Mesenchymal stem cell (in vitro differentiated cells and primary cell): ENCODE measurements around the gene TOLLIP.

ENCODE experiments used
- DNase-seq: peaks from one replicate; pipeline ENCODE4 v3.0.0-alpha.2; 2013
- H2AFZ ChIP-seq: one replicate; pipeline ENCODE4 v1.6.1; 2013; ENCODE audit warnings: low read depth, mild to moderate bottlenecking, control low read depth, inconsistent platforms, low read length, moderate library complexity
- H2AK5ac ChIP-seq: 2 replicates; pipeline ENCODE4 v1.6.1; 2013; ENCODE audit warnings: low read length, moderate library complexity, mild to moderate bottlenecking, inconsistent platforms; ENCODE audit not compliant: severe bottlenecking
- H2BK120ac ChIP-seq: one replicate; pipeline ENCODE4 v1.6.1; 2013; ENCODE audit warnings: low read depth, mild to moderate bottlenecking, inconsistent platforms, low read length, moderate library complexity
- H2BK12ac ChIP-seq, 2 experiments: one replicate each; pipeline ENCODE4 v1.6.1; 2013; ENCODE audit warnings: inconsistent platforms in 2 of 2, low read length in 2 of 2, mild to moderate bottlenecking in 2 of 2, moderate library complexity in 2 of 2, control low read depth in 1 of 2
- H2BK15ac ChIP-seq: one replicate; pipeline ENCODE4 v1.6.1; 2013; ENCODE audit warnings: mild to moderate bottlenecking, low read depth, inconsistent platforms; ENCODE audit not compliant: poor library complexity, severe bottlenecking
- H2BK5ac ChIP-seq: 2 replicates; pipeline ENCODE4 v1.6.1; 2013; ENCODE audit warnings: low read depth, mild to moderate bottlenecking, low read length, control low read depth, inconsistent platforms; ENCODE audit not compliant: poor library complexity, severe bottlenecking
- H3K14ac ChIP-seq, 2 experiments: one replicate each; pipeline ENCODE4 v1.6.1; 2013; ENCODE audit warnings: inconsistent platforms in 2 of 2, low read length in 2 of 2, control low read depth in 1 of 2, mild to moderate bottlenecking in 1 of 2, moderate library complexity in 1 of 2
- H3K18ac ChIP-seq, 2 experiments: one replicate each; pipeline ENCODE4 v1.6.1; 2013; ENCODE audit warnings: inconsistent platforms in 2 of 2, low read length in 2 of 2, control low read depth in 1 of 2, low read depth in 1 of 2, mild to moderate bottlenecking in 1 of 2
- H3K23ac ChIP-seq, 2 experiments: one replicate each; pipeline ENCODE4 v1.6.1; 2013; ENCODE audit warnings: inconsistent platforms in 2 of 2, low read length in 2 of 2, mild to moderate bottlenecking in 2 of 2, moderate library complexity in 2 of 2, control low read depth in 1 of 2
- H3K27ac ChIP-seq: 2 replicates; pipeline ENCODE4 v1.5.1; 2013; ENCODE audit warnings: mild to moderate bottlenecking, moderate library complexity, low read length, control low read depth, inconsistent platforms; ENCODE audit not compliant: poor library complexity, severe bottlenecking
- H3K27me3 ChIP-seq, 2 experiments: 2 replicates each; pipeline versions ENCODE4 v1.6.1 to v1.7.0; 2013; ENCODE audit warnings: low read length in 2 of 2, mild to moderate bottlenecking in 2 of 2, moderate library complexity in 2 of 2, control low read depth in 1 of 2, inconsistent platforms in 1 of 2; ENCODE audit not compliant: control insufficient read depth in 1 of 2, insufficient read depth in 1 of 2
- H3K36me3 ChIP-seq, 2 experiments: 2 replicates each; pipeline versions ENCODE4 v1.6.1 to v1.7.0; 2013; ENCODE audit warnings: low read length in 2 of 2, control low read depth in 1 of 2, inconsistent platforms in 1 of 2, low read depth in 1 of 2, mild to moderate bottlenecking in 1 of 2; ENCODE audit not compliant: insufficient read depth in 2 of 2, control insufficient read depth in 1 of 2
- H3K4ac ChIP-seq, 2 experiments: one replicate each; pipeline ENCODE4 v1.6.1; 2013; ENCODE audit warnings: inconsistent platforms in 2 of 2, low read length in 2 of 2, mild to moderate bottlenecking in 2 of 2, moderate library complexity in 2 of 2, control low read depth in 1 of 2, low read depth in 1 of 2
- H3K4me1 ChIP-seq: 2 replicates; pipeline ENCODE4 v1.6.1; 2013; ENCODE audit warnings: low read depth, low read length, control low read depth; ENCODE audit not compliant: control insufficient read depth, insufficient read depth
- H3K4me2 ChIP-seq: 2 replicates; pipeline ENCODE4 v1.6.1; 2013; ENCODE audit warnings: low read length, mild to moderate bottlenecking, inconsistent platforms; ENCODE audit not compliant: poor library complexity, severe bottlenecking
- H3K4me3 ChIP-seq, 2 experiments: 2 replicates each; pipeline versions ENCODE4 v1.5.1 to v1.7.0; 2013; ENCODE audit warnings: low read length in 2 of 2, mild to moderate bottlenecking in 2 of 2, control low read depth in 1 of 2, low read depth in 1 of 2; ENCODE audit not compliant: insufficient read depth in 1 of 2
- H3K79me1 ChIP-seq: replicated peaks from 2 replicates; pipeline ENCODE4 v1.6.1; 2013; ENCODE audit warnings: mild to moderate bottlenecking, control low read depth, low read length, inconsistent platforms; ENCODE audit not compliant: poor library complexity, severe bottlenecking
- H3K9ac ChIP-seq: 2 replicates; pipeline ENCODE4 v1.7.0; 2013; ENCODE audit warnings: mild to moderate bottlenecking, low read length, moderate library complexity
- H3K9me3 ChIP-seq: 2 replicates; pipeline ENCODE4 v1.7.0; 2013; ENCODE audit warnings: mild to moderate bottlenecking, low read length; ENCODE audit not compliant: control insufficient read depth
- H4K8ac ChIP-seq: one replicate; pipeline ENCODE4 v1.6.1; 2013; ENCODE audit warnings: inconsistent platforms, mild to moderate bottlenecking, low read length, moderate library complexity
- H4K91ac ChIP-seq: one replicate; pipeline ENCODE4 v1.6.1; 2013; ENCODE audit warnings: mild to moderate bottlenecking, low read length, inconsistent platforms
- WGBS: methylation state at CpG from one replicate; pipeline ENCODE4 v1.1.7; 2013; ENCODE audit warnings: mixed read lengths; 5-methylcytosine and 5-hydroxymethylcytosine counted together

The TOLLIP gene

GRCh38 chr11:1317432-1317831 lies 8.0 kb upstream of the TOLLIP start:
- Histone ChIP-seq H3K23ac (no peak overlapping the region), H4K8ac (no peak overlapping the region), H3K9me3 (peaks cover 8% of the 10 kb centered on the region), H3K18ac (no peak overlapping the region), H2BK120ac (no peak overlapping the region), H4K91ac (no peak overlapping the region), H3K9ac (no peak overlapping the region), H2BK15ac (no peak overlapping the region), H2BK12ac (no peak overlapping the region), H2BK5ac (no peak overlapping the region), H3K4me3 (no peak overlapping the region), H3K14ac (no peak overlapping the region), H2AK5ac (no peak overlapping the region), H3K27me3 (no peaks in the 10 kb centered on the region), H3K36me3 (no peaks in the 10 kb centered on the region), H3K27ac (no peak overlapping the region), H3K79me1 (no peaks in the 10 kb centered on the region), H3K4me1 (no peaks in the 10 kb centered on the region), H3K4ac (no peak overlapping the region), H2AFZ (no peak overlapping the region), H3K4me2 (no peak overlapping the region)
- DNase-seq, result no peak
- WGBS, result 84% methylated on average over 10 of the region's 10 CpGs

- no peak overlapping the region for H4K8ac ChIP-seq
- peaks cover 34% of the 10 kb centered on the region for H3K4me1 ChIP-seq
- no peak overlapping the region for H3K9ac ChIP-seq
- H2BK15ac ChIP-seq, result no peak overlapping the region
- no peaks in the 10 kb centered on the region for H3K27me3 ChIP-seq
- H2BK120ac ChIP-seq, result no peak overlapping the region
- H2BK12ac ChIP-seq, result no peak overlapping the region
- no peak overlapping the region for H3K14ac ChIP-seq
- WGBS, result 85% methylated on average over 13 of the region's 15 CpGs
- H4K91ac ChIP-seq, result no peak overlapping the region
- no peak overlapping the region for H3K23ac ChIP-seq
- H2AFZ ChIP-seq, result no peak overlapping the region
- peak overlapping the region in 1 of 2 experiments; percentile 82 for H3K4me3 ChIP-seq
- no peak overlapping the region for H3K18ac ChIP-seq
- H2BK5ac ChIP-seq, result no peak overlapping the region
- no peak overlapping the region for H2AK5ac ChIP-seq
- no peak overlapping the region for H3K4me2 ChIP-seq
- H3K9me3 ChIP-seq, result peaks cover 22% of the 10 kb centered on the region
- peaks cover 10 to 19% of the 10 kb centered on the region in 2 experiments for H3K36me3 ChIP-seq
- no peak overlapping the region for H3K4ac ChIP-seq
- DNase-seq, result no peak
- peaks cover 7% of the 10 kb centered on the region for H3K79me1 ChIP-seq
- no peak overlapping the region for H3K27ac ChIP-seq
Observed at GRCh38 chr11:1310772-1311468, 1.5 kb upstream of the TOLLIP start.

GRCh38 chr11:1310318-1310687 lies 871 bp upstream of the TOLLIP start:
- Histone ChIP-seq H3K4me3 (peak overlapping the region; percentile 59 to 82), H3K36me3 (peaks cover 17 to 23% of the 10 kb centered on the region in 2 experiments), H3K9me3 (peaks cover 22% of the 10 kb centered on the region), H4K8ac (peak overlapping the region; percentile 99), H3K4ac (peak overlapping the region in 1 of 2 experiments; percentile 98), H2AK5ac (peak overlapping the region; percentile 74), H3K4me1 (peaks cover 39% of the 10 kb centered on the region), H2BK15ac (no peak overlapping the region), H2AFZ (peak overlapping the region; percentile 99), H3K27ac (no peak overlapping the region), H3K14ac (peak overlapping the region in 1 of 2 experiments; percentile 68), H3K23ac (peak overlapping the region in 1 of 2 experiments; percentile 14), H2BK120ac (no peak overlapping the region), H3K79me1 (peaks cover 7% of the 10 kb centered on the region), H4K91ac (peak overlapping the region; percentile 99), H3K4me2 (peak overlapping the region; percentile 88), H2BK5ac (peak overlapping the region; percentile 23), H3K18ac (peak overlapping the region; percentile 92 to 98), H2BK12ac (no peak overlapping the region), H3K27me3 (no peaks in the 10 kb centered on the region), H3K9ac (peak overlapping the region; percentile 95)
- 91% methylated on average over 18 of the region's 18 CpGs for WGBS
- no peak for DNase-seq

DNA sequence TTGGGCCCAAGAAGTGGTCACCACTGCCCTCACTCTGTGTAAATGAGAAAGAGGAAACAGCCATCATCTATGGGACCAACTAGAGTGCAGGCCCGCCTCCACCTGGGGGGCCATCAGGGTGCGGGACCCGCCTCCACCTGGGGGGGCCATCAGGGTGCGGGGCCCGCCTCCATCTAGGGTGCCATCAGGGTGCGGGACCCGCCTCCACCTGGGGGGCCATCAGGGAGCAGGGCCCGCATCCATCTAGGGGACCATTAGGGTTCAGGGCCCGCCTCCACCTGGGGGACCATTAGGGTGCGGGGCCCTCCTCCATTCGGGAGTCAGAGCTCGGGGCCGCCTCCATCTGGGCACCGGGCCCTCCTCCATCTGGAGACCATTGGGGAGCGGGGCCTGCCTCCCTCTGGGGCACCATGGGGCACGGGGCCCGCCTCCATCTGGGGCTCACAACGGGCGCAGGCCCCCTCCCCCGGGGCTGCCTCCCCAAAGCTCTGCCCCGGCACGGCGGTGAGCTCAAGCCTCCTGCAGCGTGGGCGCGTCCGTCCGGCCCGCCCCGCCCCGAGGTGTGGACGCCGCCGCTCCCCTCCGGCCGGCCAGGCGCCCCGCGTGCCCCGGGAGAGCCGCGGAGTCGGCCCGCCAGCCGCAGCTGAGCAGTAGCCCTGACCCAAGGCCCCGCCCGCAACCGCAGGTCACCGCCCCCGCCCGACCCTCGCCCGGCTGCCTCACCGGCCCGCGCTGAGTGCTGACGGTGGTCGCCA lies 512 bp downstream of the TOLLIP start:
- H2BK120ac ChIP-seq, result peak overlapping the region; percentile 81
- H3K4me2 ChIP-seq, result peak overlapping the region; percentile 84
- H3K4me3 ChIP-seq, result peak overlapping the region; percentile 82 to 100
- H3K27ac ChIP-seq, result no peak overlapping the region
- H3K14ac ChIP-seq, result peak overlapping the region in 1 of 2 experiments; percentile 96
- H4K8ac ChIP-seq, result peak overlapping the region; percentile 92
- peak overlapping the region; percentile 91 to 100 for H3K18ac ChIP-seq
- 11% methylated on average over 45 of the region's 58 CpGs for WGBS
- peak overlapping the region; percentile 74 for H2AFZ ChIP-seq
- H2AK5ac ChIP-seq, result no peak overlapping the region
- H2BK15ac ChIP-seq, result peak overlapping the region; percentile 86
- peak overlapping the region; percentile 51 to 64 for H3K23ac ChIP-seq
- peak overlapping the region in 1 of 2 experiments; percentile 84 for H2BK12ac ChIP-seq
- H3K27me3 ChIP-seq, result no peaks in the 10 kb centered on the region
- peak overlapping the region; percentile 87 to 92 for H3K4ac ChIP-seq
- peak overlapping the region; percentile 81 for H3K9ac ChIP-seq
- H3K36me3 ChIP-seq, result peaks cover 21 to 27% of the 10 kb centered on the region in 2 experiments
- peak overlapping the region; percentile 75 for H2BK5ac ChIP-seq
- peak; percentile 37 for DNase-seq
- peaks cover 11% of the 10 kb centered on the region for H3K79me1 ChIP-seq
- peak overlapping the region; percentile 98 for H4K91ac ChIP-seq
- H3K4me1 ChIP-seq, result peaks cover 45% of the 10 kb centered on the region
- peaks cover 18% of the 10 kb centered on the region for H3K9me3 ChIP-seq
